ENCODE results near the gene TRIM60. TPM values are rescaled to one million over a fixed set of nuclear protein-coding genes. Genes with fewer than 3 reads are reported as not detected.
"Not testable (repeated sequence)": the region's sequence is repeated elsewhere in the genome, so short reads cannot be mapped to it uniquely, and the experiment has no call there.

The TRIM60 gene
- total RNA-seq (ENCODE audit: low replicate concordance) = not detected in 2 replicates

GRCh38 chr4:165031436-165032211 is at the start of gene TRIM60:
TRIM60 (plus strand) TSS chr4:165031999; CDS start chr4:165040073, 8,074 bp downstream.
- Histone ChIP-seq H2AFZ (replicated peaks) (no peak within 1 kb of the TSS), H3K9me3 (ENCODE audit: low read depth) (no peaks in the 10 kb centered on the region), H3K27ac (no peak within 1 kb of the TSS), H3K4me1 (no peaks in the 10 kb centered on the region), H3K79me2 (ENCODE audit: low read depth) (no peaks in the 10 kb centered on the region), H3K9ac (no peak within 1 kb of the TSS), H3K4me3 (no peak within 1 kb of the TSS), H3F3A (ENCODE audit: low read depth) (no peaks in the 10 kb centered on the region), H4K20me1 (ENCODE audit: low read depth) (no peaks in the 10 kb centered on the region), H3K27me3 (no peaks in the 10 kb centered on the region), H3K36me3 (no peaks in the 10 kb centered on the region), H3K4me2 (no peak within 1 kb of the TSS)
- Mint-ChIP-seq H3K4me3 (no peak within 1 kb of the TSS), H3K27me3 (ENCODE audit: insufficient read depth, low read depth) (peaks cover 6% of the 10 kb centered on the region), H3K4me1 (no peaks in the 10 kb centered on the region), H3K36me3 (no peaks in the 10 kb centered on the region), H3K27ac (no peak within 1 kb of the TSS), H3K9me3 (peaks cover 5% of the 10 kb centered on the region)
- no peak for TF ChIP-seq CTCF (IDR thresholded peaks at IDR 0.05)
- TF ChIP-seq EZH2 (IDR thresholded peaks at IDR 0.05) = no peak
- no peak for TF ChIP-seq EZH2phosphoT487 (IDR thresholded peaks at IDR 0.05)
- DNase-seq (ENCODE audit: low spot score) = no peak

- Histone ChIP-seq H3K79me2 (ENCODE audit: low read depth) (no peaks in the 10 kb centered on the region), H3K9ac (no peak overlapping the region), H3F3A (ENCODE audit: low read depth) (no peaks in the 10 kb centered on the region), H3K4me2 (no peak overlapping the region), H3K27me3 (no peaks in the 10 kb centered on the region), H4K20me1 (ENCODE audit: low read depth) (no peaks in the 10 kb centered on the region), H3K4me3 (no peak overlapping the region), H3K36me3 (no peaks in the 10 kb centered on the region), H3K9me3 (ENCODE audit: low read depth) (no peaks in the 10 kb centered on the region), H3K27ac (no peak overlapping the region), H2AFZ (replicated peaks) (no peak overlapping the region), H3K4me1 (peaks cover 3% of the 10 kb centered on the region)
- no peak for DNase-seq (ENCODE audit: low spot score)
- Mint-ChIP-seq H3K4me1 (peaks cover 5% of the 10 kb centered on the region), H3K36me3 (no peaks in the 10 kb centered on the region), H3K27ac (no peak overlapping the region), H3K9me3 (no peaks in the 10 kb centered on the region), H3K4me3 (no peak overlapping the region), H3K27me3 (ENCODE audit: insufficient read depth, low read depth) (peaks cover 3% of the 10 kb centered on the region)
- no peak for TF ChIP-seq EZH2phosphoT487 (IDR thresholded peaks at IDR 0.05)
- TF ChIP-seq EZH2 (IDR thresholded peaks at IDR 0.05) = no peak
- no peak for TF ChIP-seq CTCF (IDR thresholded peaks at IDR 0.05)
Observed at GRCh38 chr4:164989471-164989870, 42.3 kb upstream of the TRIM60 start.

DNA sequence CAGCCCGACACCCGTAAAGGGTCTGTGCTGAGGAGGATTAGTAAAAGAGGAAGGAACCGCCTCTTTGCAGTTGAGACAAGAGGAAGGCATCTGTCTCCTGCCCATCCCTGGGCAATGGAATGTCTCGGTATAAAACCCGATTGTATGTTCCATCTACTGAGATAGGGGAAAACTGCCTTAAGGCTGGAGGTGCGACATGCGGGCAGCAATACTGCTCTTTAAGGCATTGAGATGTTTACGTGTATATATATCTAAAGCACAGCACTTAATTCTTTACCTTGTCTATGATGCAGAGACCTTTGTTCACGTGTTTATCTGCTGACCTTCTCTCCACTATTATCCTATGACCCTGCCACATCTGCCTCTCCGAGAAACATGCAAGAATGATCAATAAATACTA is 41.0 kb upstream of the TRIM60 start:
- DNase-seq (ENCODE audit: low spot score); H3K9me3 Mint-ChIP-seq; H3K36me3 Mint-ChIP-seq; H3K4me1 ChIP-seq; H3K36me3 ChIP-seq; H3K79me2 ChIP-seq (ENCODE audit: low read depth); H3K4me3 Mint-ChIP-seq; H3K9ac ChIP-seq; H3K27me3 Mint-ChIP-seq (ENCODE audit: insufficient read depth, low read depth); H3K4me1 Mint-ChIP-seq; H3K9me3 ChIP-seq (ENCODE audit: low read depth); H3F3A ChIP-seq (ENCODE audit: low read depth); H3K27me3 ChIP-seq; H3K27ac ChIP-seq; H3K27ac Mint-ChIP-seq; H3K4me3 ChIP-seq; H2AFZ ChIP-seq (replicated peaks); H4K20me1 ChIP-seq (ENCODE audit: low read depth); H3K4me2 ChIP-seq: not testable (repeated sequence)

GRCh38 chr4:164996123-164996522 is 35.7 kb upstream of the TRIM60 start:
- not testable (repeated sequence) for H3K27ac ChIP-seq; H3K4me3 Mint-ChIP-seq; H3K4me1 Mint-ChIP-seq; H4K20me1 ChIP-seq (ENCODE audit: low read depth); H2AFZ ChIP-seq (replicated peaks); H3K27ac Mint-ChIP-seq; H3K79me2 ChIP-seq (ENCODE audit: low read depth); H3K4me3 ChIP-seq; H3K36me3 ChIP-seq; H3F3A ChIP-seq (ENCODE audit: low read depth); H3K4me2 ChIP-seq; H3K27me3 Mint-ChIP-seq (ENCODE audit: insufficient read depth, low read depth); DNase-seq (ENCODE audit: low spot score); H3K9ac ChIP-seq; H3K9me3 ChIP-seq (ENCODE audit: low read depth); H3K27me3 ChIP-seq; H3K9me3 Mint-ChIP-seq; H3K36me3 Mint-ChIP-seq; H3K4me1 ChIP-seq
